GM23338 (cell line): ENCODE results near the gene PHF21A. TPM values are rescaled to one million over a fixed set of nuclear protein-coding genes. Genes with fewer than 3 reads are reported as not detected.

ENCODE experiments used
- ATAC-seq: fragments of 200-7000 bp; cut with Tn5 transposase; 3 replicates; pipeline ENCODE4 v1.9.1; 2020
- DNase-seq: peaks from one replicate; pipeline ENCODE4 v3.0.0-alpha.2; 2015; ENCODE audit warnings: low spot score
- H2AFZ ChIP-seq: fragments of 200-600 bp; sonication (generic); 2 replicates; pipeline ENCODE4 v1.8.0; 2016; ENCODE audit warnings: antibody characterized with exemption, mild to moderate bottlenecking, moderate library complexity
- H3F3A ChIP-seq: fragments of 200-600 bp; sonication (generic); replicated peaks from 2 replicates; pipeline ENCODE4 v1.8.0; 2017; ENCODE audit warnings: antibody characterized with exemption, mixed run types, low read depth
- H3K27ac ChIP-seq: fragments of 200-600 bp; sonication (generic); 2 replicates; pipeline ENCODE4 v1.6.1; 2016; ENCODE audit warnings: low read depth
- H3K27me3 ChIP-seq: fragments of 200-600 bp; sonication (generic); 2 replicates; pipeline ENCODE4 v1.8.0; 2016; ENCODE audit warnings: mild to moderate bottlenecking, mixed run types, moderate library complexity; ENCODE audit not compliant: insufficient read depth
- H3K36me3 ChIP-seq: fragments of 200-600 bp; sonication (generic); 2 replicates; pipeline ENCODE4 v1.8.0; 2016; ENCODE audit warnings: mild to moderate bottlenecking; ENCODE audit not compliant: insufficient read depth
- H3K4me1 ChIP-seq: fragments of 200-600 bp; sonication (generic); 2 replicates; pipeline ENCODE4 v1.8.0; 2016; ENCODE audit warnings: mild to moderate bottlenecking, moderate library complexity; ENCODE audit not compliant: insufficient read depth
- H3K4me2 ChIP-seq: fragments of 200-600 bp; sonication (generic); 2 replicates; pipeline ENCODE4 v1.7.1; 2017; ENCODE audit warnings: mixed run types
- H3K4me3 ChIP-seq: fragments of 200-600 bp; sonication (generic); 2 replicates; pipeline ENCODE4 v1.6.1; 2016; ENCODE audit warnings: mixed run types
- H3K79me2 ChIP-seq: fragments of 200-600 bp; sonication (generic); replicated peaks from 2 replicates; pipeline ENCODE4 v1.8.0; 2017; ENCODE audit warnings: mild to moderate bottlenecking; ENCODE audit not compliant: insufficient read depth
- H3K9me2 ChIP-seq: fragments of 200-600 bp; sonication (generic); 2 replicates; pipeline ENCODE4 v1.8.0; 2017; ENCODE audit not compliant: insufficient read depth
- H4K20me1 ChIP-seq: fragments of 200-600 bp; sonication (generic); replicated peaks from 2 replicates; pipeline ENCODE4 v1.8.0; 2017; ENCODE audit warnings: mild to moderate bottlenecking; ENCODE audit not compliant: insufficient read depth
- H3K27ac Mint-ChIP-seq: 2 replicates; pipeline ENCODE4 v1.8.0; 2020; ENCODE audit warnings: inconsistent platforms, mild to moderate bottlenecking, moderate library complexity, mixed read lengths
- H3K27me3 Mint-ChIP-seq: 3 replicates; pipeline ENCODE4 v1.8.0; 2022; ENCODE audit warnings: low read depth, mild to moderate bottlenecking, moderate library complexity, mixed read lengths, inconsistent platforms; ENCODE audit not compliant: insufficient read depth, poor library complexity
- H3K36me3 Mint-ChIP-seq: 3 replicates; pipeline ENCODE4 v1.8.0; 2021; ENCODE audit warnings: low read depth, mild to moderate bottlenecking, inconsistent platforms, moderate library complexity, mixed read lengths
- H3K4me1 Mint-ChIP-seq: 3 replicates; pipeline ENCODE4 v1.8.0; 2020; ENCODE audit warnings: mild to moderate bottlenecking, inconsistent platforms, mixed read lengths
- H3K4me3 Mint-ChIP-seq: 3 replicates; pipeline ENCODE4 v1.8.0; 2021; ENCODE audit warnings: moderate library complexity, mild to moderate bottlenecking, inconsistent platforms, mixed read lengths
- H3K9me3 Mint-ChIP-seq: 3 replicates; pipeline ENCODE4 v1.8.0; 2020; ENCODE audit warnings: moderate library complexity, mild to moderate bottlenecking, inconsistent platforms, mixed read lengths
- CREB1 ChIP-seq: fragments of 250-450 bp; sonication (Bioruptor Pico); IDR thresholded peaks from 2 replicates; pipeline ENCODE4 v1.5.0; 2020; ENCODE audit warnings: low read depth, mild to moderate bottlenecking, moderate library complexity
- CTCF ChIP-seq, 2 experiments: fragments of 200-600 bp in 1 of 2; sonication (generic) in 1 of 2; conservative IDR thresholded peaks; 2 replicates each; pipeline versions ENCODE4 v1.5.1 to v1.6.1; 2016 to 2017; ENCODE audit warnings: antibody characterized with exemption in 2 of 2, low read depth in 2 of 2, mild to moderate bottlenecking in 2 of 2, moderate library complexity in 1 of 2
- ETS1 ChIP-seq: IDR thresholded peaks from 2 replicates; pipeline ENCODE4 v1.6.1; 2016; ENCODE audit warnings: antibody characterized with exemption
- EZH2 ChIP-seq: fragments of 200-600 bp; sonication (generic); IDR thresholded peaks from one replicate; pipeline ENCODE4 v1.8.0; 2017; ENCODE audit warnings: antibody characterized with exemption, mild to moderate bottlenecking, low read depth; ENCODE audit not compliant: unreplicated experiment
- EZH2phosphoT487 ChIP-seq: fragments of 200-600 bp; sonication (generic); IDR thresholded peaks from one replicate; pipeline ENCODE4 v1.8.1; 2018; ENCODE audit warnings: antibody characterized with exemption; ENCODE audit not compliant: unreplicated experiment
- JUNB ChIP-seq: IDR thresholded peaks from one replicate; pipeline ENCODE4 v1.6.1; 2016; ENCODE audit warnings: antibody characterized with exemption; ENCODE audit not compliant: unreplicated experiment
- NANOG ChIP-seq: IDR thresholded peaks from 2 replicates; pipeline ENCODE4 v1.6.1; 2016; ENCODE audit warnings: antibody characterized with exemption, borderline replicate concordance
- POLR2AphosphoS5 ChIP-seq: IDR thresholded peaks from 2 replicates; pipeline ENCODE4 v1.6.1; 2016; ENCODE audit warnings: antibody characterized with exemption, low read depth
- REST ChIP-seq: IDR thresholded peaks from one replicate; pipeline ENCODE4 v1.6.1; 2018; ENCODE audit warnings: antibody characterized with exemption; ENCODE audit not compliant: unreplicated experiment
- STAT1 ChIP-seq: IDR thresholded peaks from one replicate; pipeline ENCODE4 v1.6.1; 2016; ENCODE audit warnings: antibody characterized with exemption; ENCODE audit not compliant: unreplicated experiment
- ZNF114 ChIP-seq: fragments of 250-450 bp; sonication (Bioruptor Pico); IDR thresholded peaks from 2 replicates; pipeline ENCODE4 v1.5.0; 2020; ENCODE audit warnings: mild to moderate bottlenecking, moderate library complexity
- ZNF331 ChIP-seq: fragments of 250-450 bp; sonication (Bioruptor Pico); IDR thresholded peaks from 2 replicates; pipeline ENCODE4 v1.5.0; 2020; ENCODE audit warnings: low read depth, mild to moderate bottlenecking, moderate library complexity
- ZNF462 ChIP-seq: fragments of 250-450 bp; sonication (Bioruptor Pico); IDR thresholded peaks from 2 replicates; pipeline ENCODE4 v1.5.0; 2020; ENCODE audit warnings: mild to moderate bottlenecking, moderate library complexity
- polyA plus RNA-seq: library from polyadenylated mRNA; unstranded; fragments of >200 nt; fragmentation: Nextera tagmentation; extraction: Ambion mirVana; gene quantifications from 2 replicates; pipeline ENCODE4 v1.2.1, GENCODE V29; 2016
- total RNA-seq: library from RNA; depleted of rRNA; stranded (reverse); fragments of >200 nt; shearing (Covaris generic); gene quantifications from 2 replicates; pipeline ENCODE4 v1.2.3, GENCODE V29; 2014

The PHF21A gene
- total and polyA plus RNA-seq, 2 experiments from 2014 or later: 21.7 to 23.6 TPM

- H3K4me2 ChIP-seq: no peak overlapping the region
- Mint-ChIP-seq H3K9me3 (no peaks in the 10 kb centered on the region), H3K4me1 (peaks cover 18% of the 10 kb centered on the region), H3K27me3 (no peaks in the 10 kb centered on the region), H3K4me3 (no peak overlapping the region), H3K36me3 (peaks cover 14% of the 10 kb centered on the region; the same call in 2 of the 3 replicates), H3K27ac (peak overlapping the region; percentile 16)
- H3K9me2 ChIP-seq: no peaks in the 10 kb centered on the region
- no peak for TF ChIP-seq JUNB
- no peak for TF ChIP-seq EZH2
- TF ChIP-seq ZNF114 (CRISPR knock-in tag): no peak
- no peak for TF ChIP-seq CTCF (conservative IDR thresholded peaks at IDR 0.05; ENCODE audit: low read depth in 2 of 2)
- no peak for TF ChIP-seq ETS1
- no peak for TF ChIP-seq REST
- no peak for TF ChIP-seq ZNF331 (CRISPR knock-in tag)
- TF ChIP-seq EZH2phosphoT487: no peak
- TF ChIP-seq STAT1: no peak
- no peak for TF ChIP-seq POLR2AphosphoS5
- no peak for TF ChIP-seq ZNF462 (CRISPR knock-in tag)
- no peak for TF ChIP-seq NANOG
- TF ChIP-seq CREB1 (CRISPR knock-in tag): no peak
- H3F3A ChIP-seq: no peaks in the 10 kb centered on the region
- no peaks in the 10 kb centered on the region for H3K27me3 ChIP-seq
- DNase-seq (no peak), ATAC-seq (no peak)
- H2AFZ ChIP-seq: no peak overlapping the region
- H3K79me2 ChIP-seq: no peaks in the 10 kb centered on the region
- H4K20me1 ChIP-seq: no peaks in the 10 kb centered on the region
- peaks cover 5% of the 10 kb centered on the region; the same call in 1 of the 2 replicates for H3K36me3 ChIP-seq
- no peak overlapping the region for H3K27ac ChIP-seq
- H3K4me1 ChIP-seq: peaks cover 8% of the 10 kb centered on the region; the same call in 1 of the 2 replicates
- no peak overlapping the region for H3K4me3 ChIP-seq
These were observed 48.9 kb downstream of the PHF21A start for GRCh38 chr11:46072172-46072964.
